ENCODE data around the gene MIER2. TPM values are rescaled to one million over a fixed set of nuclear protein-coding genes. Genes with fewer than 3 reads are reported as not detected.
"Not testable (repeated sequence)": the region's sequence is repeated elsewhere in the genome, so short reads cannot be mapped to it uniquely, and the experiment has no call there.

MIER2 gene
- polyA plus RNA-seq, 3 donors from 2014 or later = 2.0 to 5.8 (median 4.9) TPM

DNA sequence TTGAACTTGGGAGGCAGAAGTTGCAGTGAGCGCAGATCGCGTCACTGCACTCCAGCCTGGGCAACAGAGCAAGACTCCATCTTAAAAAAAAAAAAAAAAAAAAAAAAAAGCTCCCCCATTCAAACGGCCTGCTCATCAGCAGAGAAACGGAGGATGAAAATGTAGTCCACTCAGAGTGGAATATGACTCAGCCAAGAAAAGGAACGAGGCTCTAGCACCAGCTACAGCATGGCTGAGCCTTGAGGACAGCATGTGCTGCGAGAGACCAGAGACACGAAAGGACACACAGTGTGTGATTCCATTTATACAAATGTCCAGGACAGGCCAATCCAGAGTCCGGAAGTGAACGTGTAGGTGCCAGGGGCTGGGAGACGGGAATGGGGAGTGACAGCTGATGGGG is 18.1 kb upstream of the MIER2 start:
- Mint-ChIP-seq H3K27me3 (ENCODE audit: low read depth in 3 of 3) (peaks cover 0 to 6% (median 0%) of the 10 kb centered on the region in 3 donors), H3K4me3 (no peak overlapping the region), H3K27ac (no peak overlapping the region), H3K36me3 (no peaks in the 10 kb centered on the region), H3K4me1 (no peaks in the 10 kb centered on the region), H3K9me3 (no peaks in the 10 kb centered on the region)
- no peak for DNase-seq

DNA sequence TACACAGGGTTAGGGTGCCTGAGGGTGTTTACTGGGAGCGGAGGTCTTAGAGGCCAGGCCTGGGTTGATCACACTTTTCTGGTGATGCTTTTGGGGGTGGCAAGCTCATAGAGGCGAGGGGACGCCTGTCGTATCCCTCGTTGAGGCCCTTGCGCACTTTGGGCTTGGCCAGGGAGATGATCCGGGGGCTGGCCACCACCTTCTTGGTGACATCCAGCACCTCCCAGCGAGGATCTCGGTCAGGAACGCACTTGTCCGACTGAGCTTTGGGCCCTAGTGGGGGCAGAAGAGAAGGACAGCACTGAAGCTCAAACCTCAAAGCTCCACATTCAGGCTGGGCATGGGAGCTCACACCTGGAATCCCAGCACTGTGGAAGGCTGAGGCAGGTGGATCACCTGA is 17.6 kb upstream of the MIER2 start:
- Mint-ChIP-seq H3K27me3 (ENCODE audit: low read depth in 3 of 3) (peaks cover 0 to 6% (median 0%) of the 10 kb centered on the region in 3 donors), H3K36me3 (no peaks in the 10 kb centered on the region), H3K4me3 (no peak overlapping the region), H3K27ac (no peak overlapping the region), H3K9me3 (peaks cover 0 to 1% (median 0%) of the 10 kb centered on the region in 6 donors), H3K4me1 (no peaks in the 10 kb centered on the region)
- no peak for DNase-seq

DNA sequence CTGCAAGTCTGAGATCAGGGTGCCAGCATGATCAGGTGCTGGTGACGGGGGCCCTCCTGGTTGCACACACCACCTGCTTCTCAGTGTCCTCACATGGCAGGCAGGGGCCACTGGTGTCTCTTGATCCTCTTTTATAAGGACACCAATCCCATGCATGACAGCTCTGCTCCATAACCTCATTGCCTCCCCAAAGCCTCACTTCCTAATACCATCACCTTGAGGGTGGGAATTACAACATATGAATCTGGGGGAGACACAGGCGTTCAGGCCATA is 15.0 kb upstream of the MIER2 start:
- Mint-ChIP-seq H3K27ac (no peak overlapping the region), H3K36me3 (no peaks in the 10 kb centered on the region), H3K9me3 (peaks cover 0 to 5% (median 0%) of the 10 kb centered on the region in 6 donors), H3K4me3 (no peak overlapping the region), H3K4me1 (no peaks in the 10 kb centered on the region), H3K27me3 (ENCODE audit: low read depth in 3 of 3) (peaks cover 0 to 6% (median 0%) of the 10 kb centered on the region in 3 donors)
- no peak for DNase-seq

DNA sequence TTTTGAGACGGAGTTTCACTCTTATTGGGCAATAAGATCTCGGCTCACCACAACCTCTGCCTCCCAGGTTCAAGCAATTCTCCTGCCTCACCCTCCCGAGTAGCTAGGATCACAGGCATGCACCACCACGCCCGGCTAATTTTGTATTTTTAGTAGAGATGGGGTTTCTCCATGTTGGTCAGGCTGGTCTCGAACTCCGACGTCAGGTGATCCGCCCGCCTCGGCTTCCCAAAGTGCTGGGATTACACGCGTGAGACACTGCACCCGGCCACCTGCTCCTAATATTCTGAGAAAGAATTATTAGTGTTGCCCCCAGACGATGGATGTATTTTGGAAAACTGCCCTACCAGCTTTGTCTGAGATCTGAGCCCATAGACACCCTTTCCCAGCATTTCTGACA is 10.9 kb upstream of the MIER2 start:
- not testable (repeated sequence) for H3K27ac Mint-ChIP-seq; H3K4me1 Mint-ChIP-seq; DNase-seq; H3K4me3 Mint-ChIP-seq; H3K27me3 Mint-ChIP-seq (ENCODE audit: low read depth in 3 of 3); H3K36me3 Mint-ChIP-seq
- H3K9me3 Mint-ChIP-seq = peaks cover 4 to 10% (median 6%) of the 10 kb centered on the region in 6 donors

DNA sequence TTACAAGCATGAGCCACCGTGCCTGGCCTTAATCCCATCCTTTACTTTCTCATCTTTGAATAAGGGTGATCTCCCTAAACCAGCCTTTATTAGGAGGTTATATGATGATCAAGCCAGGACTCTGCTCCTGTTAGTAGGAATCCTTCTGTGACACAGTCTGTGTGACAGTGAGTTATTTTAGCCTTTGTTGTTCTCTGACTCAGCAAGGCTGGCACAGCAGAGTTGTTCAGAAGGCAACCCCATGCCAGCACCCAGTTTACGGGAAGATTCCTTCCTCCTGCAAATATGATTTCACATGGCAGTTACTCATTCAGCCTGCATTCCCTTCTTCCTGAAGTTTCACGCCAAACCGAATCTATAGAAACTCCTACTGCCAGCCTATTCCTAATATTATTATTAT is 10.5 kb upstream of the MIER2 start:
- peaks cover 0 to 4% (median 0%) of the 10 kb centered on the region in 3 donors for H3K36me3 Mint-ChIP-seq
- H3K27ac Mint-ChIP-seq = no peak overlapping the region
- H3K4me3 Mint-ChIP-seq = no peak overlapping the region
- peaks cover 0 to 6% (median 4%) of the 10 kb centered on the region in 3 donors for H3K27me3 Mint-ChIP-seq (ENCODE audit: low read depth in 3 of 3)
- peaks cover 0 to 4% of the 10 kb centered on the region in 2 donors for H3K4me1 Mint-ChIP-seq
- peaks cover 4 to 10% (median 6%) of the 10 kb centered on the region in 6 donors for H3K9me3 Mint-ChIP-seq
- no peak for DNase-seq

DNA sequence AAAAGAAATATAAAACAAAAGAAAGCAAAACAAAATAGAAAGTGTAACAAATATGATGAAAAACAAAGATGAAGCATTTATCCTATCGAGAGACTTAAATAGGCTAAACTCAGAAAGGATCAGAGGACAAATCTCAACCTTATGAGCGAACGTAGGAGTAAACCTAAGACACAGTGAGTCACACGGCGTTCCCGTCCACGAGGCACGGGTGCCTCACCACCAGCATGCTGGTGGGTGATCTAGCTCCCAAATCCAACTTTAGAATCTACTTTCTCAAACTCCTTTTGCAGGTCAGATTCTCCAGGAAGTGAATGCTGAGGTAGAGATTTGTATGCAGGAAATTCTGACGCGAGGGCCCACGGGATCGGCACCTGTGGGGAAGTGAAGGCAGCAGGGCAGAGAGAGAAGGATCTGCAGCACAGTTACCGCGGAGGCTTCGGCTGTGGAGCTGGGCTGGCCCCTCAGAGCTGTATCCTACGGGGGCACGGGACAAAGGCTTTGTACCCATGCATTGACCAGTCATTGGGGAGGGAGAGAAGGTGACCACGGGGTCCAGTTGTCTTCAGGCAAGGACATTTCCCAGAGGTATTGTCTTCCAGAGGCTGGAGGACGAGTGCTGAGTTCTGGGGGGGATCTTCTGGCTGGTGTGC is 7.5 kb upstream of the MIER2 start:
- no peak overlapping the region for H3K27ac Mint-ChIP-seq
- DNase-seq = no peak
- H3K4me3 Mint-ChIP-seq = no peak overlapping the region
- peaks cover 0 to 4% (median 0%) of the 10 kb centered on the region in 3 donors for H3K36me3 Mint-ChIP-seq
- peaks cover 0 to 4% of the 10 kb centered on the region in 2 donors for H3K4me1 Mint-ChIP-seq
- peaks cover 1 to 6% (median 4%) of the 10 kb centered on the region in 3 donors for H3K27me3 Mint-ChIP-seq (ENCODE audit: low read depth in 3 of 3)
- H3K9me3 Mint-ChIP-seq = peaks cover 4 to 10% (median 6%) of the 10 kb centered on the region in 6 donors

DNA sequence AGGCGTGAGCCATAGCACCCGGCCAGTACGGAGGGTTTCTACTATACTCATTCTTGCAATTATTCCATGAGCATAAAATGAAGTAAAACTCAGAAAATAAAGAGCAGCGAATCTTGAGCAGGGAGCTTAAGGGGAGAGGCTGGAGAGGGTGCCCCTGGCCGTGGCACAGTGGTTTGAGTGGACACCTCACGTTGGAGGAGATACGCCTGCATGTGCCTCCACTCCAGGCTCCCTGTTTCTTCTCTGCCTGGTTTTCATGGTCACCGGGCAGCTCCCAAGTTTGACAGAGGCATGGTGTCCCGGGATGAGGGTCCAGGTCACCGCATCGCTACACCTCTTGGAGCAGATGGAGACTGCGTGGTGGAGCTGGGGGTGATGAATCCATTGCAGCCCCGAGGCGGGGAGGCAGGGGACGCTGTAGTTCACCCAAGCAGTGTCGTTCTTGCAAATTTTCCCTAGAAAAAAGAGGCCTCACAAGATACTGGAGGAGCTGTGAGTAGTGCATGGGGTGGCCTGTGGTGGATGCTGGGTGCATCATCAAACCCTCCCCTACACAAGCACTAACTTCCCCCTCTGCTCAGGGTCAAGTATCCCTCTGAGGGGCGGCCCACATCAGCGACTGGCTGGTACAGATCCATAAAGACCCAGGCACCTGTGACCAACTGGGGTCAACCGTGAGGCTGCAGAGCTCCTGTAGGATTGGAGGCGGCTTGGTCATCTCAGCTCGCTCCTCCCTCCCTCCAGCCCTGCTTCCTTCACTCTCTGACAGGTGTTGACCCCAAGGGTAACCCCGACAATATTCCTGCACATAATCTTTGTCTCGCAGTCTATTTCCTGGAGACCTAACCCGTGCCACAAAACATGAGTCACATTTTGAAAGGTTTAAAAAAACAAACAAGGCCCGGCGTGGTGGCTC is 3.6 kb upstream of the MIER2 start:
- Mint-ChIP-seq H3K4me3 (no peak overlapping the region), H3K27ac (no peak overlapping the region), H3K4me1 (peaks cover 17 to 22% of the 10 kb centered on the region in 2 donors), H3K9me3 (peaks cover 0 to 3% (median 0%) of the 10 kb centered on the region in 6 donors), H3K36me3 (no peaks in the 10 kb centered on the region), H3K27me3 (ENCODE audit: low read depth in 3 of 3) (peaks cover 11 to 28% (median 17%) of the 10 kb centered on the region in 3 donors)
- no peak for DNase-seq

DNA sequence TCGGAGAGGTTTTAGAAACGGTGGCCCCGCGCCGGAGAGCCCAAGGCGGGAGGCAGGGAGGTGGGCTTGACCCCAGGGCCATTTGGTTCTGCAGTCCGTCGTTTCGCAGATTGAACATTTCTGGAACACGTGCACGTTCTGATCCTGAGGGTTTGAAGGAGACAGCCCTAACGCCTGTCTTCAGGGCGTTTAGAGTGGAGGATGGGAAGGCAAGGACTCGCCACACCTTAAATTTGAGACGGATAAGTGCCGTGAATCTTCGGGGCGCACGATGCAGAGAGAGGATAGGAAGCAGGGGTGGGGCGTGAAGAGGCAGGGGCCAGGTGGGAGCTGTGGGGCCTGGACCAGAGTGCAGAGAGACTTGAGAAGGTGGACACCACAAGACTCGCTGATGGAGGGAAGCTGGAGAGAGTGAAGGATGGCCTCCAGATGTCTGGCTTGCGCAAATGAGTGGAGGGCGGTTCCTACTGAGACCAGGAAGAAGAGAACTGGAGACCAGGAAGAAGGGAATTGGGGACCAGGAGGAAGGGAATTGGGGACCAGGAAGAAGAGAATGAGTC is 804 bp upstream of the MIER2 start:
- DNase-seq = no peak
- peaks cover 11 to 30% (median 20%) of the 10 kb centered on the region in 3 donors for H3K27me3 Mint-ChIP-seq (ENCODE audit: low read depth in 3 of 3)
- H3K9me3 Mint-ChIP-seq = no peaks in the 10 kb centered on the region
- peak overlapping the region; percentile 82 to 86 (median 85) for H3K4me3 Mint-ChIP-seq
- H3K27ac Mint-ChIP-seq = peak overlapping the region in 5 of 6 donors; percentile 8 to 84 (median 63)
- no peaks in the 10 kb centered on the region for H3K36me3 Mint-ChIP-seq
- peaks cover 39 to 46% of the 10 kb centered on the region in 2 donors for H3K4me1 Mint-ChIP-seq

DNA sequence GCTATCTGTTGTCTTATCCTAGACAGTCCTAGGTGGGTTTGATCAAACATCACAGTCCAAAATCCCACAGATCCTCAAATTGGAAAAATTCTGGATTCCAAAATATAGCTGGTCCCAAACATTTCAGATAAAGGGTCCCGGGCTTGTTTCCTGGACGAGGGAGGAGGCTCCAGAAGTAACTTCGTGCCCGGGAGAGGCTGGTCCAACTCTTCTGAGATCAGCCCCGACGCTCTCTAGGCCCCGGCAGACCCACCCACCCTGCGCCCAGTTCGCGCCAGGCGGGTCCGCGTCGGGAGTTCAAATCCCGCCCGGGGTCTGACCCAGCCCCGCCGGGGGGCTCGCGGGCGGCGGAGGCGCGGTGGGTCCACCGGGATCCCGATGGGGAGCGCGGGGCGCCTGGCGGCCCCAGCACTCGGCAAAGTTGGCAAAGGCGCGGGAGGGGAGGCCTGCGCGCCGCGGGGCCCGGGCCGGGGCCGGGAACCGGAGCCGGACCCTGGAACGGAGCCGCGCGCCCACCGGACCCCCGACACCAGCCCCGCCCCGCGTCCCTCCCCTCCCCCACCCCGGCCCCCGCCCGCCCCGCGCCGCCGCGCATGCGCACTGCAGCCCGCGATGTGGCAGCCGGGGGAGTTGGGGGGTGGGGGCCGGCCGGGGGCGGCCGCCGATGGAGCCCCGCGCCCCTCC is 513 bp downstream of the MIER2 start:
- Mint-ChIP-seq H3K4me3 (peak overlapping the region; percentile 71 to 82 (median 79)), H3K27ac (peak overlapping the region; percentile 61 to 88 (median 74)), H3K4me1 (peaks cover 49 to 59% of the 10 kb centered on the region in 2 donors), H3K27me3 (ENCODE audit: low read depth in 3 of 3) (peaks cover 11 to 27% (median 20%) of the 10 kb centered on the region in 3 donors), H3K36me3 (no peaks in the 10 kb centered on the region), H3K9me3 (no peaks in the 10 kb centered on the region)
- DNase-seq = peak in 2 of 3 donors; percentile 11 to 16

DNA sequence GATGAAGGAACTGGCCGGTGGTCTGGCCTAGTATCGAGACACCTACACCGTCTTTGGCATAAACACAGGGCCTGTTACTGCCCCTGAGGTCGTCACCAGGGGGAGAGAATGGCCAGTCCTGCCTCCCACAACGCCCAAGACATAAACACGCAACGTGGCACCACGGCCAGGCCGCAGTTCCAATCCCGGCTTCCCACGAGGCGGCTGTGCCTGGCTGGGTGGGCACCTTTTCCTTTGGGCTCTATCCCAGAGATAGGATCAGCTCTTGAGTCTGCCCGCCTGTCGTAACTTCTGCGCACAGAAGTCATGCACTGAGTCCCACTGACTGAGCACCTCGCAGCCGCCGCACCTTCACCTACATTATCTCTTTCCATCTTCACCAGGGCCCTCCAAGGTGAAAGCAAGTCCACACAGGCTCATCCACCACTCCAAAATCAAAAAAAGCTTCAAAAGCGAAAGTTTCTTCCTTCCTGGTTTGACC is 1.1 kb downstream of the MIER2 start:
- peaks cover 53 to 65% of the 10 kb centered on the region in 2 donors for H3K4me1 Mint-ChIP-seq
- peak in 1 of 3 donors; percentile 22 for DNase-seq
- H3K36me3 Mint-ChIP-seq = no peaks in the 10 kb centered on the region
- H3K9me3 Mint-ChIP-seq = no peaks in the 10 kb centered on the region
- H3K27me3 Mint-ChIP-seq (ENCODE audit: low read depth in 3 of 3) = peaks cover 11 to 25% (median 20%) of the 10 kb centered on the region in 3 donors
- peak overlapping the region; percentile 71 to 82 (median 79) for H3K4me3 Mint-ChIP-seq
- peak overlapping the region; percentile 61 to 88 (median 74) for H3K27ac Mint-ChIP-seq

DNA sequence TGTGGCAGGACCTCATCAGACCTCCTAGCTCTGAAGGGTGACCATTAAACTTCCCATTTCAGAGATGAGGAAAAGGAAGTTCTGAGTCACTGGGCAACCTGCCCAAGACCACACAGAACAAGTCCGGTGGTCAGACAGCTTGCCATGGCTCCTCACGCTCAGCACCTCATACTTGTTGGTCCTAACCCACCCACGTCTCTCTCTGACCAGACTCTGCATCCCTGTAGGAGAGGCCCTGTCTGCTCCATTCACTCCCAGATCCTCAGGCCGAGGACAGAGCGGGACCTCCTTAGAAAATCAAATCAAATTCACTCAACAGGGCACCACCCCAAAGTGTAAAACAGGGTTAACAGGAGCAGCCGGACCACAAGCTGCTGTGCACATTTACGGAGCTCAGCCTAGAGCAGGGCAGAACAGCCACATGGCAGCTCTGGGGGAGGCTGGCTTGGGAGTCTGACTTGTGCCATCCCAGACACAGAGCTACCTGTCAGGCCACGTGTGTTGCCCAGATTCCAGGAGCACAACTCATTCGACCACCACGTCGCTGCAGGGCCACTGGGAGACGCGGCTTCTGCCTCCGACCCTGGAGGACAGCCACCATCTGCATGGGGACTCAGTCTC is 1.7 kb downstream of the MIER2 start:
- Mint-ChIP-seq H3K4me1 (peaks cover 57 to 70% of the 10 kb centered on the region in 2 donors), H3K36me3 (no peaks in the 10 kb centered on the region), H3K9me3 (no peaks in the 10 kb centered on the region), H3K4me3 (peak overlapping the region; percentile 71 to 82 (median 79)), H3K27ac (peak overlapping the region; percentile 30 to 88 (median 58)), H3K27me3 (ENCODE audit: low read depth in 3 of 3) (peaks cover 10 to 24% (median 20%) of the 10 kb centered on the region in 3 donors)
- no peak for DNase-seq

DNA sequence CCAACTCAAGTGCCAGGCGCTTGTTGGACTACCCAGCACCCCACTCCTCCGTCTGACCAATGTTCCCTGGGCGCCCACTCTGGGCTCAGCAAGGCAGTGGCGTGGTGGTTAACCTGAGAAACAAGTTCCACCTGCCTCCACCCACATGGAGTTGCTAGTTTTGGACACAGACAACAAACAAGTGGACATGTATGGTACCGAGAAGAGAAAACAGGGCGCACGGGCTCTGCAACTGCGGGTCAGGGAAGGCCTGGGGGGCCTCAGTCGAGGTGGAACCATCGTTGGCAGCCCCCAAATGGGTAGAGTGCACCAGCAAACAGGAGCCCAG is 2.5 kb downstream of the MIER2 start:
- H3K36me3 Mint-ChIP-seq = no peaks in the 10 kb centered on the region
- peaks cover 10 to 24% (median 20%) of the 10 kb centered on the region in 3 donors for H3K27me3 Mint-ChIP-seq (ENCODE audit: low read depth in 3 of 3)
- peak overlapping the region in 2 of 5 donors; percentile 32 to 43 for H3K4me3 Mint-ChIP-seq
- DNase-seq = no peak
- H3K4me1 Mint-ChIP-seq = peaks cover 57 to 75% of the 10 kb centered on the region in 2 donors
- H3K27ac Mint-ChIP-seq = peak overlapping the region in 4 of 6 donors; percentile 6 to 53 (median 38)
- H3K9me3 Mint-ChIP-seq = no peaks in the 10 kb centered on the region

All from immature natural killer cell (primary cell).